ENCODE results near the gene HESX1.
A peak's percentile ranks its signal among the peaks of the same experiment; 100 is the strongest.

The HESX1 gene

GRCh38 chr3:57166660-57167059 is 33.1 kb downstream of the HESX1 start:
- no peak for DNase-seq

- DNase-seq = no peak
Measured at GRCh38 chr3:57165641-57166040, 34.1 kb downstream of the HESX1 start.

- peak; percentile 59 for DNase-seq
Measured at GRCh38 chr3:57164657-57165573, 34.9 kb downstream of the HESX1 start, which contains the start of gene IL17RD. IL17RD (minus strand) TSS chr3:57165353; CDS start chr3:57165286, 67 bp downstream.

- no peak for DNase-seq
Measured at GRCh38 chr3:57164217-57164656, 35.5 kb downstream of the HESX1 start.

- DNase-seq = no peak
Measured at GRCh38 chr3:57163751-57164150, 36.0 kb downstream of the HESX1 start.

- DNase-seq = no peak
Measured at GRCh38 chr3:57161915-57162314, 37.9 kb downstream of the HESX1 start.

- DNase-seq = no peak
Measured at GRCh38 chr3:57160765-57161538, 38.8 kb downstream of the HESX1 start.

GRCh38 chr3:57160076-57160764 is 39.6 kb downstream of the HESX1 start:
- no peak for DNase-seq

- DNase-seq = no peak
Measured at GRCh38 chr3:57158813-57159738, 40.7 kb downstream of the HESX1 start.

- DNase-seq = no peak
Measured at GRCh38 chr3:57158325-57158724, 41.5 kb downstream of the HESX1 start.

- DNase-seq = no peak
Measured at GRCh38 chr3:57157545-57157944, 42.2 kb downstream of the HESX1 start.

GRCh38 chr3:57155310-57155643 is 44.5 kb downstream of the HESX1 start:
- no peak for DNase-seq

GRCh38 chr3:57154470-57155309 is 45.1 kb downstream of the HESX1 start:
- DNase-seq = no peak

- no peak for DNase-seq
Measured at GRCh38 chr3:57152151-57153143, 47.3 kb downstream of the HESX1 start.

GRCh38 chr3:57151749-57152148 is 48.0 kb downstream of the HESX1 start:
- no peak for DNase-seq

GRCh38 chr3:57151021-57151449 is 48.7 kb downstream of the HESX1 start:
- DNase-seq = no peak

GRCh38 chr3:57150113-57150581 is 49.6 kb downstream of the HESX1 start:
- DNase-seq = peak; percentile 49
